ENCODE measurements around the gene HOXD1. TPM values are rescaled to one million over a fixed set of nuclear protein-coding genes. Genes with fewer than 3 reads are reported as not detected.

HOXD1 gene
- total RNA-seq, 1 experiment from 2014 or later: not detected

DNA sequence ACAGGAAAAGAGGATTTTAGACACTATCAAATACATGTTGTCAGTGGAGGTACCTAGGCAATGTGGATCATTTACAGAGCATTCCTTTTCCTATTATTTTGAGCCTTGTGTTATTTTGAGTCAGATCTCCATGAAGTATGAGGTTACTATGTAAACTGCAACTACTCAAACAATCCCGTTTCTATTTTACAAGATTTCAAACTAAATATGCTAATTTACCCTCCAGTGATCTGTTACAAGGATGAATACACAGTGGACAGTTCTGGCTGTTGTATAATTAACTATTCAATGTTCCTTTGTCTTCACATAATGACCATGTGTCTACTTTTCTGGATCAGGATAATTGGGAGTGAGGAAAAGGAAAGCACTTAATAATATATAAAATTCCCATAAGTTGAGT lies 4.6 kb downstream of the HOXD1 start:
- Histone ChIP-seq H4K5ac (ENCODE audit: insufficient read length, low read depth, low read length) (no peak overlapping the region), H2BK120ac (ENCODE audit: low read depth, low read length, poor library complexity, severe bottlenecking) (no peak overlapping the region), H3K4me1 (ENCODE audit: insufficient read depth, low read length) (no peaks in the 10 kb centered on the region; the same call in none of the 2 replicates), H3K27ac (ENCODE audit: insufficient read length, low read depth, low read length) (no peak overlapping the region), H3K79me2 (ENCODE audit: insufficient read depth, low read length) (no peaks in the 10 kb centered on the region), H3K23ac (ENCODE audit: insufficient read length, low read depth, low read length) (no peak overlapping the region), H3K9ac (ENCODE audit: extremely low read depth, insufficient read length, low read length) (no peak overlapping the region), H2AK5ac (ENCODE audit: insufficient read length, low read length) (no peak overlapping the region), H3K27me3 (ENCODE audit: insufficient read depth, low read length) (peaks cover 55% of the 10 kb centered on the region), H3K9me3 (ENCODE audit: control insufficient read depth, low read depth, low read length) (no peaks in the 10 kb centered on the region), H2BK5ac (ENCODE audit: insufficient read length, low read length) (no peak overlapping the region), H3K14ac (ENCODE audit: insufficient read depth, low read length) (no peak overlapping the region), H4K91ac (ENCODE audit: insufficient read length, low read depth, low read length) (no peak overlapping the region), H2BK12ac (ENCODE audit: insufficient read length, low read depth, low read length) (no peak overlapping the region), H3K23me2 (ENCODE audit: insufficient read length, low read depth, low read length, poor library complexity, severe bottlenecking) (peaks cover 2% of the 10 kb centered on the region), H3K4me2 (ENCODE audit: insufficient read depth, insufficient read length, low read length) (no peak overlapping the region), H3K79me1 (ENCODE audit: insufficient read depth, low read depth, low read length, poor library complexity, severe bottlenecking) (no peaks in the 10 kb centered on the region), H2AFZ (ENCODE audit: low read length) (no peak overlapping the region), H2BK15ac (ENCODE audit: low read depth, low read length) (no peak overlapping the region), H3K4ac (ENCODE audit: low read depth, low read length) (no peak overlapping the region), H3T11ph (ENCODE audit: low read length) (no peak overlapping the region), H3K18ac (ENCODE audit: insufficient read length, low read depth, low read length) (no peak overlapping the region), H2BK20ac (ENCODE audit: low read depth, low read length, poor library complexity, severe bottlenecking) (no peak overlapping the region), H4K20me1 (ENCODE audit: control insufficient read depth, insufficient read depth, insufficient read length) (no peaks in the 10 kb centered on the region), H4K8ac (replicated peaks; ENCODE audit: insufficient read length, low read depth, low read length) (no peak overlapping the region), H3K56ac (ENCODE audit: insufficient read length, low read depth, low read length) (no peak overlapping the region)
- Mint-ChIP-seq H3K9me3 (peaks cover 0 to 2% of the 10 kb centered on the region in 2 experiments; a peak in 3 of 5 replicates), H3K4me3 (no peak overlapping the region), H3K4me1 (peaks cover 16 to 27% of the 10 kb centered on the region in 2 experiments), H3K36me3 (ENCODE audit: insufficient read depth in 1 of 3, low read depth in 3 of 3) (no peaks in the 10 kb centered on the region), H3K27ac (no peak overlapping the region), H3K27me3 (ENCODE audit: low read depth) (peaks cover 96% of the 10 kb centered on the region)
- no peak for TF ChIP-seq CTCF (conservative IDR thresholded peaks at IDR 0.05)
- WGBS (ENCODE audit: extremely low coverage, insufficient read length, low lambda C conversion rate): no CpG with 5 or more reads among the region's 1 CpG
- no peak for DNase-seq
